Activated CD8-positive, alpha-beta memory T cell treated with anti-CD3 and anti-CD28 coated beads, Interleukin-2, amount 10 ng/mL, durations not matched to agents 7 days and 5 days (primary cell): ENCODE results near the gene MOB1A. TPM values are rescaled to one million over a fixed set of nuclear protein-coding genes. Genes with fewer than 3 reads are reported as not detected.
A peak's percentile ranks its signal among the peaks of the same experiment; 100 is the strongest.
"Not testable (repeated sequence)": the region's sequence is repeated elsewhere in the genome, so short reads cannot be mapped to it uniquely, and the experiment has no call there.

ENCODE experiments used
- ATAC-seq: fragments of 150-1000 bp; cut with Tn5 transposase; one replicate; pipeline ENCODE4 v1.10.0; 2021; ENCODE audit warnings: moderate library complexity
- CTCF ChIA-PET: fragments of 350-600 bp; sonication (Branson Sonifier 250); formaldehyde crosslinking; loops from one replicate; lab custom pipeline; 2021; ENCODE audit warnings: antibody characterized with exemption; lab: Charles Lee
- DNase-seq: peaks from one replicate; pipeline ENCODE4 v3.0.0-alpha.2; 2020
- H3K27ac Mint-ChIP-seq: one replicate; pipeline ENCODE4 v1.8.0; 2021; ENCODE audit warnings: mild to moderate bottlenecking, mixed read lengths
- H3K27me3 Mint-ChIP-seq: one replicate; pipeline ENCODE4 v1.8.0; 2021; ENCODE audit warnings: mixed read lengths
- H3K36me3 Mint-ChIP-seq: one replicate; pipeline ENCODE4 v1.8.0; 2021; ENCODE audit warnings: mild to moderate bottlenecking, mixed read lengths
- H3K4me1 Mint-ChIP-seq: one replicate; pipeline ENCODE4 v1.8.0; 2021; ENCODE audit warnings: mixed read lengths
- H3K4me3 Mint-ChIP-seq: one replicate; pipeline ENCODE4 v1.8.0; 2021; ENCODE audit warnings: mild to moderate bottlenecking, moderate library complexity, mixed read lengths
- H3K9me3 Mint-ChIP-seq: one replicate; pipeline ENCODE4 v1.8.0; 2022; ENCODE audit warnings: low read depth, mixed read lengths
- total RNA-seq, 2 experiments: library from RNA; stranded (reverse); gene quantifications; one replicate each; pipeline ENCODE4 v1.2.3, GENCODE V29; 2021

Gene MOB1A
- total RNA-seq, 2 experiments from 2014 or later: 183 to 220 TPM

DNA sequence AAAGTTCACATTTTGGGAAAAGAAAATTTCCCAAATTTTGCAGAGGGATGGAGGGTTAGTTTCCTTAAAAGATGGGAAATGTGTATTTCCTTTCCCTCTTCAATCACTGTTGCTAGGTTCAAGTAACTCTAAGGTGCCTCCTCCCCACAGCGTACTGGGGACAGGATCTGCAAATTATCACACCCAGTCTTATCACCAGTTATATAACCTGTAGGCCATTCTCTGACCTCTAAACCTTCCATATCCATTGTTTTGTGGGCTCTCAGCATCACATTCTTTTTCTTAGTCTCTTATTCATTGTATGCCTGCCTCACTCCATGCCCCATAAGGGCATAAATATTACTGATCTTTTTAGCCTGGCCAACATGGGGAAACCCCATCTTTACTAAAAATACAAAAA is 16.1 kb upstream of the MOB1A start:
- peaks cover 8% of the 10 kb centered on the region for H3K36me3 Mint-ChIP-seq
- H3K27ac Mint-ChIP-seq: no peak overlapping the region
- DNase-seq (no peak), ATAC-seq (no peak)
- no peaks in the 10 kb centered on the region for H3K9me3 Mint-ChIP-seq
- H3K27me3 Mint-ChIP-seq: peaks cover 3% of the 10 kb centered on the region
- CTCF ChIA-PET: no interaction called here
- no peak overlapping the region for H3K4me3 Mint-ChIP-seq
- peaks cover 18% of the 10 kb centered on the region for H3K4me1 Mint-ChIP-seq

DNA sequence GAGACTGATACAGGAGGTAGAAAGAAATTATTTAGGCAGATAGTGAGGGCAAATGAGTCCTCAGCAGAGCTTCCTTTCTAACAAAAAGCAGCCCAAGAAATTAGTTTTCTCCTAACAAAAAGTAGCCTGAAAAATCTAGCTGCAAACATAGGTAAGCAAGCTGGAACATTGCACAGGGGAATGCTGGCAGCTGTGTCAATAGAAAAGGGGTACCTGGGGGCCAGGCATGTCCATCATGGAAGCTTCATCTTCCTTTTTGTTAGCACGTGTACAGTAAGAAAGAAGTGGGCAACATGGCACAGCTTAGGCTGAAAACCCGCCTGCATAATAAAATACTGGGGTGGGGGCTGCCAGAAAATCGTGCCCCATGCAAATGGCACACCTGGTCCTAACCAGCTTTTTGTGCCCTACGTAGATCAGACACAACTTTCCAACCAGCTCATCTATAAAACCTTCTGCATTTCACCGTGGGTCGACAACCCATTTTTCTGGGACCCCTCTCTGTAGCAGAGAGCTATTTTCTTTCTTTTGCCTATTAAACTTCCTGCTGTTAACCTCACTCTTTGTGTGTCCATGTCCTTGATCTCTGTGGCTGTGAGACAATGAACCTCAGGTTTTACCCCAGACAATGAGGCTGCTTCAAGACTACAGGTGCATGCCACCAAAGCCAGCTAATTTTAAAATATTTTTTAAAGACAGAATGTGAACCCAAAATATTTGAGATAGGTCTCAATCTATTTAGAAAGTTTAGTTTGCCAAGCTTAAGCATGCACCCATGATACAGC is 13.1 kb upstream of the MOB1A start:
- peaks cover 9% of the 10 kb centered on the region for H3K4me1 Mint-ChIP-seq
- ATAC-seq: no peak

DNA sequence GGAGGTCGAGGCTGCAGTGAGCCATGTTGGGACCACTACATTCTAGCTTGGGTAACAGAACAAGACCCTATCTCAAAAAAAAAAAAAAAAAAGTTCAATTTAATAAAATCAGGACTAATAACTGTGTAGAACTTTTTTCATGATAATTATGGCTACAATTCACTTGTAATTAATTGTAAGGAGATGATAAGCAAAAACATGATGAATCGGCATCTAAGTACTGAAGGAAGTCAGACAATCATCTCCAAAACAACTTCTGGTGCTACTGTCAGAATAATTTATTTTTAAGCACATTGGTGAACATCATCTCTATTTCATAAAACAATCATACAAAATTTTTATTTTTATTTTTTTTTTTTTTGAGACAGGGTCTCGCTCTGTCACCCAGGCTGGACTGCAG is 10.0 kb upstream of the MOB1A start:
- DNase-seq: no peak
- Mint-ChIP-seq H3K4me3 (no peak overlapping the region), H3K36me3 (peaks cover 3% of the 10 kb centered on the region), H3K9me3 (no peaks in the 10 kb centered on the region), H3K27me3 (peaks cover 3% of the 10 kb centered on the region), H3K27ac (no peak overlapping the region), H3K4me1 (peaks cover 25% of the 10 kb centered on the region)
- CTCF ChIA-PET: interaction anchor here (1.3 kb wide), 1 partner anchor 10 kb away, joined by 6 read pairs; the partner anchor contains the start of gene MOB1A
- ATAC-seq: no peak

More for the DNA sequence above, 13.1 kb upstream of the MOB1A start:
- no peaks in the 10 kb centered on the region for H3K9me3 Mint-ChIP-seq
- H3K27me3 Mint-ChIP-seq: peaks cover 3% of the 10 kb centered on the region
- no peaks in the 10 kb centered on the region for H3K36me3 Mint-ChIP-seq
- CTCF ChIA-PET: interaction anchor here (0.6 to 2.0 kb wide), 7 partner anchors 9 to 200 kb away, joined by 3 to 14 read pairs (median 3); partner anchors contain the start of gene MOB1A
- H3K4me3 Mint-ChIP-seq: no peak overlapping the region
- DNase-seq: no peak
- no peak overlapping the region for H3K27ac Mint-ChIP-seq

DNA sequence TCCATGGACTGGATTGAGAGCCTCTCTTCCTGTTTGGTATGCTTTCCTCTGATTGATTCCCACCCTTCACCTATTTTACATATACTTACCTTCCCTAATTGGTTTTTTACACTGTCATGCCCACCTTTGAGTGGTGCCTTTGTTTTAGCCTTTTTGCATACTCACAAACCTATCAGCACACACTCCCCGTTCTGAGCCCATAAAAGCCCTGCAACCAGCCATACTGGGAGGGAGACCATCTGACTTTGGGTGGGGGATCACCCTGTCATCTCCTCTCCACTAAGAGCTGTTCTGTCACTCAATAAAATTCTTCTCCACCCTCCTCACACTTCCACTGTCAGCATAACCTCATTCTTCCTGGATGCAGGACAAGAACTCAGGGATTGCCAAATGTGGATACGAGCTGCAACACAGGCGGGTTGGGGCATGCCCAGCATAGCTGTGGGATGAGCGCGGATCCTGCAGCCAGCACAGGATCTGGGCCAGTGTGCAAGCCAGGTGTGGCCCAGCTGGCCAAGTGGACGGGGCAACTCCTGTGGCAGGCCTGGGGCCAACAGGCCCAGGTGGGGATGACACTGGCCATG is 9.4 kb upstream of the MOB1A start:
- ATAC-seq (no peak), DNase-seq (no peak)
- CTCF ChIA-PET: interaction anchor here (1.3 kb wide), 1 partner anchor 10 kb away, joined by 6 read pairs; the partner anchor contains the start of gene MOB1A
- Mint-ChIP-seq H3K4me3 (no peak overlapping the region), H3K36me3 (peaks cover 3% of the 10 kb centered on the region), H3K4me1 (peaks cover 25% of the 10 kb centered on the region), H3K27ac (no peak overlapping the region), H3K27me3 (peaks cover 3% of the 10 kb centered on the region), H3K9me3 (no peaks in the 10 kb centered on the region)

DNA sequence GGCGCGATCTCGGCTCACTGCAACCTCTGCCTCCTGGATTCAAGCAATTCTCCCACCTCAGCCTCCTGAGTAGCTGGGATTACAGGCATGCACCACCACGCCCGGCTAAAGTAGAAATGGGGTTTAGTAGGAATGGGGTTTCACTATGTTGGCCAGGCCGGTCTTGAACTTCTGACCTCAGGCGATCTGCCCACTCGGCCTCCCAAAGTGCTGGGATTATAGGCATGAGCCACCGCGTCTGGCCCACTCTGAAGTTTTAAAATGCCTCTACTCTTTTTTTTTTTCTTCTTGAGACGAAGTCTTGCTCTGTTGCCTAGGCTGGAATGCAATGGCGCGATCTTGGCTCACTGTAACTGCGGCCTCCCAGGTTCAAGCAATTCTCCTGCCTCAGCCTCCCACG is 8.0 kb upstream of the MOB1A start:
- H3K27ac Mint-ChIP-seq, CTCF ChIA-PET, H3K27me3 Mint-ChIP-seq, DNase-seq, H3K9me3 Mint-ChIP-seq, H3K4me3 Mint-ChIP-seq, ATAC-seq, H3K36me3 Mint-ChIP-seq: not testable (repeated sequence)
- peaks cover 28% of the 10 kb centered on the region for H3K4me1 Mint-ChIP-seq

DNA sequence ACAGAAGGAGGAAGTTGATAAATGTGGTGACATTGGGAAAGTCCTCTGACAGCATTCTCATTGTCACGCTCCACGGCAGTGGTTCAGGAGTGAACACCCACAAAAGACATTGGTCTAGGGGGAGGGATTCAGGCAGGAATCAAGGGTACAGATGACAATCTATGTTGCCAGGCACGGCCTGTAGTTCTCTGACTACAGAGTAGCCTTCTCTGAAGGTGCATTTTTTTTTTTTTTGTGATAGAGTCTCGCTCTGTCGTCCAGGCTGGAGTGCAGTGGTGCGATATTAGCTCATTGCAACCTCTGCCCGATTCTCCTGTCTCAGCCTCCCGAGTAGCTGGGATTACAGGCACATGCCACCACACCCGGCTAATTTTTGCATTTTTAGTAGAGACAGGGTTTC is 7.4 kb upstream of the MOB1A start:
- Mint-ChIP-seq H3K27me3 (peaks cover 2% of the 10 kb centered on the region), H3K9me3 (no peaks in the 10 kb centered on the region), H3K4me1 (peaks cover 32% of the 10 kb centered on the region), H3K36me3 (peaks cover 3% of the 10 kb centered on the region), H3K4me3 (peak overlapping the region; percentile 53), H3K27ac (peak overlapping the region; percentile 79)
- peak; percentile 67 for DNase-seq
- ATAC-seq: peak; percentile 81
- CTCF ChIA-PET: no interaction called here

DNA sequence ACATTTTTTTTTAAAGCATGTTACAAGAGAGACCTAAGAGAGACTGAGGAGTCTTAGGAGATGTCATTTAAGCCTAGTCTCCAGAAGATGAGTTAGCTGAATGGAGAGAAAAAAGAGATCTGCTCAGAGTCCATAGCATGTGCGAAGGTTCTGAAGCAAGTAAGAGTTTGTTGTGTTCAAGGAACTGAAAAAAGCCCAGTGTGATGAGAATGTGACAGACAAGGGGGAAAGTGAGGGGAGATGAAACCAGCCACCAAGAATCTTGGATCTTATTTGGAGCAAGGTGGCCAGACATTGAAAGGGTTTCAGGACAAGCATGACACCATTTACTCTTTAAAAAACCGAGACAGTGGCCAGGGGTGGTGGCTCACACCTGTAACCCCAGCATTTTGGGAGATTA is 5.2 kb upstream of the MOB1A start:
- Mint-ChIP-seq H3K36me3 (peaks cover 3% of the 10 kb centered on the region), H3K4me3 (no peak overlapping the region), H3K4me1 (peaks cover 30% of the 10 kb centered on the region), H3K27ac (no peak overlapping the region), H3K27me3 (no peaks in the 10 kb centered on the region), H3K9me3 (no peaks in the 10 kb centered on the region)
- ATAC-seq: no peak
- no peak for DNase-seq
- CTCF ChIA-PET: interaction anchor here (1.2 to 1.5 kb wide), 2 partner anchors 13 to 33 kb away, joined by 3 to 6 read pairs; no protein-coding TSS in a partner anchor

DNA sequence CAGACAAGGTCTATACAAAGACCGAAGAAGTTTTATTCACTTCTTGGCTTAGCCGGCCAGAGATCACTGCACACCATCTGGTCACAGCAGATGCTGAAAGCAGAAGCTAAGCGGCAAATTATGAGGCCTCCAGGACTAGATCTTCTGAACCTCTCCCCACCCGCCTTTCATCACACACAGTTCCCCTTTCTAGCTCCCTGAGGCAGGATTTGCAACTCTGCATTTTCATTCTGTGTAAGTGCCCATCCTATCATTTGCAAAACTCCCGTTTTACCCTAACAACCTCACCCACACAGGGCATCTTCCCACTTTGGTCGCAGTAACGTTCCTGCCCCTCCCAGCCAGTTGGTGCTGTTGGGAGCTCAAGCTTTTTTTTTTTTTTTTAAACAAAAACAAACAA is 3.1 kb upstream of the MOB1A start:
- DNase-seq (no peak), ATAC-seq (no peak)
- peaks cover 10% of the 10 kb centered on the region for H3K36me3 Mint-ChIP-seq
- CTCF ChIA-PET: interaction anchor here (0.8 to 4.6 kb wide), 5 partner anchors 17 to 34 kb away, joined by 3 to 51 read pairs (median 3); partner anchors contain the start of genes BOLA3 and MTHFD2
- H3K4me3 Mint-ChIP-seq: no peak overlapping the region
- no peaks in the 10 kb centered on the region for H3K27me3 Mint-ChIP-seq
- peak overlapping the region; percentile 17 for H3K27ac Mint-ChIP-seq
- no peaks in the 10 kb centered on the region for H3K9me3 Mint-ChIP-seq
- H3K4me1 Mint-ChIP-seq: peaks cover 37% of the 10 kb centered on the region

DNA sequence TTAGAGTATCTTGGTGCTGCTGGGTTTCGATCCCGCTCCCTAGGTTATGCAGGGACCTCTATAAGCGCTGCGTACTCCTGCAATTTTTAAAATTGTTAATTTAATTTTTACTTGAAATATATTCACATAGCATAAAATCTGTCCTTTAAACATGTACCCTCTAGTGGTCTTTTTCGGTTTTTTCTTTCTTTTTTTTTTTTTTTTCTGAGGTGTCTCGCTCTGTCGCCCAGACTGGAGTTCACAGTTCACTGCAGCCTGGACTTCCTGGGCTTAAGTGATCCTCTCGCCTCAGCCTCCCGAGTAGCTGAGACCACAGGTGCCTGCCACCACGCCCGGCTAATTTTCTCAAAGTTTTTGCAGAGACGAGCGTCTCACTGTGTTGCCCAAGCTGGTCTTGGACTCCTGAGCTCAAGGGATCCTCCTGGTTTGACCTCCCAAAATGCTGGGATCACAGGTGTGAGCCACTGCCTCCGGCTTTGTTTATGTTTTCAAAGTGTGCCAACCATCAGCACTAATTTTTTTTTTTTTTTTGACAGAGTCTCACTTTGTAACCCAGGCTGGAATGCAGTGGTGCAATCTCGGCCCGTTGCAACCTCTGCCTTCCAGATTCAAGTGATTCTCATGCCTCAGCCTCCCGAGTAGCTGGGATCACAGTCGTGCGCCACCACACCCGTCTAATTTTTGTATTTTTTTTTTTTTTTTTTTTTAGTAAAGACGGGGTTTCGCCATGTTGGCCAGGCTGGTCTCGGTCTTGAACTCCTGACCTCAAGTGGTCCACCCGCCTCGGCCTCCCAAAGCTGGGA is 585 bp upstream of the MOB1A start:
- ATAC-seq (peak; percentile 21), DNase-seq (peak; percentile 58)
- H3K27me3 Mint-ChIP-seq: no peaks in the 10 kb centered on the region
- peak overlapping the region; percentile 94 for H3K27ac Mint-ChIP-seq
- peak overlapping the region; percentile 86 for H3K4me3 Mint-ChIP-seq
- H3K36me3 Mint-ChIP-seq: peaks cover 19% of the 10 kb centered on the region
- peaks cover 43% of the 10 kb centered on the region for H3K4me1 Mint-ChIP-seq
- CTCF ChIA-PET: interaction anchor here (0.6 to 4.6 kb wide), 24 partner anchors 9 to 355 kb away, joined by 3 to 51 read pairs (median 6); partner anchors contain the start of genes BOLA3, C2orf81, MTHFD2 and STAMBP
- H3K9me3 Mint-ChIP-seq: no peaks in the 10 kb centered on the region

DNA sequence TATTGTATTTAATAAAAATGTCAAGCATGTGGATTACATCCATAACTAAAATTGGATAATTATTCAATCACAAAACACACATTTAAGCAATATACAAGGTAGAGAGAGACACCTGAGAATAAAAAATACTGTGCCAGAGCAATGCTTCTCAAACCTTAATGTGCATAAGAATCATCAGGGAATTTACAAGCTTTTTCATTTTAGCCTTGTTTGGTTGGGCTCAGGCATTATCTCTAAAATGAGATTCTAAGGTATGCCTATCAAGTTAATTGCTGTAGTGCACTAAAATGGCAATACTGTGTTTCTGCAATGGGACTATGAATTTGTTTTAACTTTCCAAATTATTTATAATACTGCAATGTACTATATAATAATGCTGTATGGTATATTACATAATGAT is 983 bp downstream of the MOB1A start:
- H3K4me3 Mint-ChIP-seq: peak overlapping the region; percentile 86
- peaks cover 23% of the 10 kb centered on the region for H3K36me3 Mint-ChIP-seq
- no peaks in the 10 kb centered on the region for H3K27me3 Mint-ChIP-seq
- peak overlapping the region; percentile 94 for H3K27ac Mint-ChIP-seq
- DNase-seq: no peak
- no peak for ATAC-seq
- H3K9me3 Mint-ChIP-seq: no peaks in the 10 kb centered on the region
- CTCF ChIA-PET: interaction anchor here (0.8 to 4.6 kb wide), 17 partner anchors 10 to 397 kb away, joined by 3 to 51 read pairs (median 7); partner anchors contain the start of genes BOLA3 and MTHFD2
- H3K4me1 Mint-ChIP-seq: peaks cover 48% of the 10 kb centered on the region

DNA sequence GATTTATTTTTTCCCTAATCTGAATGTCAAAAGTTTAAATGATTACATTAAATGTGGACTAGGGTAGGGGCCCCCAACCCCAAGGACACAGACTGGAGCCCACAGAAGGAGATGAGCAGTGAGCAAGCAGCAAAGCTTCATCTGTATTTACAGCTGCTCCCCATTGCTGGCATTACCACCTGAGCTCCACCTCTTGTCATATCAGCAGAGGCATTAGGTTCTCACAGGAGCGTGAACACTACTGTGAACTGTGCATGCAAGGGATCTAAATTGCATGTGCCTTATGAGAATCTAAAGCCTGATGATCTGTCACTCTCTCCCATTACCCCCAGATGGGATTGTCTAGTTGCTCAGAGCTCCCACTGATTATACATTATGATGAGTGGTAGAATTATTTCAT is 3.8 kb downstream of the MOB1A start:
- ATAC-seq (no peak), DNase-seq (peak; percentile 31)
- peaks cover 47% of the 10 kb centered on the region for H3K4me1 Mint-ChIP-seq
- no peaks in the 10 kb centered on the region for H3K27me3 Mint-ChIP-seq
- no peak overlapping the region for H3K4me3 Mint-ChIP-seq
- H3K9me3 Mint-ChIP-seq: no peaks in the 10 kb centered on the region
- CTCF ChIA-PET: interaction anchor here (0.8 to 1.0 kb wide), 3 partner anchors 17 to 28 kb away, joined by 3 read pairs; partner anchors contain the start of gene BOLA3
- H3K36me3 Mint-ChIP-seq: peaks cover 39% of the 10 kb centered on the region
- H3K27ac Mint-ChIP-seq: no peak overlapping the region

DNA sequence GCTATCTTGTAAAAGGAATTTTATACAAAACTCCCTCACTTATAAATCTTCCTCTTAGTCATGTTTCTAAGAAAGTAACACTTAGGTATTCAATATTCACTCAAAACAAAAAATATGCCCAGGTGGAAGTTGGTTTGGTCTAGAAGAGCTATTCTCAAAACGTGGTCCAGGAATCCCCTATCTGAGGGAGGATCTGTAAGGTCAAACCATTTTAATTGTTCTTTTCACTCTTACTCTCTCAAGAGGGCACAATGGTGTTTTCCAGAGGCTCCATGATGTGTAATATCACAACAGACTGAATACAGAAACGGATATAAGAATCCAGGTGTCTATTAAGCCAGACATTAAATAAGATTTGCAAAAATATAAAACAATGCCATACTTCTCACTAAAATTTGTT is 9.9 kb downstream of the MOB1A start:
- CTCF ChIA-PET: interaction anchor here (1.1 to 1.4 kb wide), 3 partner anchors 9 to 167 kb away, joined by 3 to 6 read pairs (median 4); partner anchors contain the start of gene MOB1A
- Mint-ChIP-seq H3K36me3 (peaks cover 57% of the 10 kb centered on the region), H3K9me3 (no peaks in the 10 kb centered on the region), H3K4me3 (no peak overlapping the region), H3K4me1 (peaks cover 18% of the 10 kb centered on the region), H3K27me3 (no peaks in the 10 kb centered on the region), H3K27ac (no peak overlapping the region)
- no peak for ATAC-seq
- no peak for DNase-seq

DNA sequence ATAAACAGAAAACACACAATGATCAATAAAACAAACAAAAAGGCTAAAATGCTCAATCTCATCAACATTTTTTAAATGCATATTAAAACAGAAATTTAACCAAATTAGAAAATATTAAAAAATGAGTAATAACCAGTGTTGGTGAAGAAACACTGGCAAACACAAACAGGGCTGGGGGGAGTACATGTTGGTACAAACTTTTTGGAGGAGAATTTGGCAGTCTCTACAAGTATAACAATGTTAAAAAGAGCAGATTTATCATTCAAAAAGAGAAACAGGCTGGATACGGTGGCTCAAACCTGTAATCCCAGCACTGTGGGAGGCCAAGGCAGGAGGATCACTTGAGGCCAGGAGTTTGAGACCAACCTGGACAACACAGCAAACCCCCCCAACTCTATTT is 13.9 kb downstream of the MOB1A start:
- Mint-ChIP-seq H3K9me3 (no peaks in the 10 kb centered on the region), H3K27ac (no peak overlapping the region), H3K4me3 (no peak overlapping the region), H3K4me1 (peaks cover 7% of the 10 kb centered on the region), H3K36me3 (peaks cover 56% of the 10 kb centered on the region), H3K27me3 (no peaks in the 10 kb centered on the region)
- CTCF ChIA-PET: interaction anchor here (0.9 kb wide), 1 partner anchor 13 kb away, joined by 3 read pairs; no protein-coding TSS in a partner anchor
- ATAC-seq: no peak
- no peak for DNase-seq
